Stimulated activated naive CD8-positive, alpha-beta T cell treated with anti-CD3 and anti-CD28 coated beads, Interleukin-15, amount 100 ng/mL, for 72 hours (primary cell): Measurements from ENCODE around the gene NFIA.

ENCODE experiments used
- ATAC-seq: fragments of 150-1000 bp; cut with Tn5 transposase; 2 replicates; pipeline ENCODE4 v1.10.0; 2021; ENCODE audit warnings: mild to moderate bottlenecking, moderate library complexity
- DNase-seq, 2 donors: peaks; one replicate each; pipeline ENCODE4 v3.0.0; 2021 to 2022
- H3K27ac Mint-ChIP-seq, 2 donors: one replicate each; pipeline ENCODE4 v1.8.0; 2022; ENCODE audit warnings: mild to moderate bottlenecking in 2 of 2, mixed read lengths in 2 of 2, moderate library complexity in 2 of 2
- H3K27me3 Mint-ChIP-seq: one replicate; pipeline ENCODE4 v1.8.0; 2022; ENCODE audit warnings: mixed read lengths
- H3K4me1 Mint-ChIP-seq: one replicate; pipeline ENCODE4 v1.8.0; 2022; ENCODE audit warnings: mild to moderate bottlenecking, mixed read lengths
- H3K4me3 Mint-ChIP-seq, 2 donors: one replicate each; pipeline ENCODE4 v1.8.0; 2022; ENCODE audit warnings: mild to moderate bottlenecking in 2 of 2, mixed read lengths in 2 of 2, moderate library complexity in 1 of 2
- H3K9me3 Mint-ChIP-seq, 2 donors: one replicate each; pipeline ENCODE4 v1.8.0; 2022; ENCODE audit warnings: mixed read lengths in 2 of 2

Gene NFIA

DNA sequence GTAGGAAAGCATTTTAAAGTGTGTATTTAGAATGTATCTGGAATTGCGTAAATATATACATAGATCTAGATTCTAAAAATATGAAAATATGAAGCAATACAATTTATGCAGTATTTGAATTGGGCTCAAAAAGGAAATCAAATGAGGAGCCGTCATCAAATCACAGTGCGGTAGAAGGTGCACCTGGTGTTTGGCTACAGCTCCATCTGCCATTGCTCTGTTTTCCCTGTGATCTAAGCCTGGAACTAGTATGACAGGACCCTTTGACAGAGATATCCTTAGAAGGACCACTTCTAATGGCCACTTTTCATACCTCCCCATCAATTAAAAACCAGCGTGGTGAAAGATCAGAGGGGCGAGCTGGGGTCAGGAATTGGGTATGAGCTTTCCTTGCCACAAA, 202.6 kb downstream of the NFIA start:
- Mint-ChIP-seq H3K4me3 (no peak overlapping the region), H3K27ac (no peak overlapping the region), H3K9me3 (no peaks in the 10 kb centered on the region), H3K4me1 (peaks cover 3% of the 10 kb centered on the region), H3K27me3 (no peaks in the 10 kb centered on the region)
- ATAC-seq (no peak), DNase-seq (no peak)

DNA sequence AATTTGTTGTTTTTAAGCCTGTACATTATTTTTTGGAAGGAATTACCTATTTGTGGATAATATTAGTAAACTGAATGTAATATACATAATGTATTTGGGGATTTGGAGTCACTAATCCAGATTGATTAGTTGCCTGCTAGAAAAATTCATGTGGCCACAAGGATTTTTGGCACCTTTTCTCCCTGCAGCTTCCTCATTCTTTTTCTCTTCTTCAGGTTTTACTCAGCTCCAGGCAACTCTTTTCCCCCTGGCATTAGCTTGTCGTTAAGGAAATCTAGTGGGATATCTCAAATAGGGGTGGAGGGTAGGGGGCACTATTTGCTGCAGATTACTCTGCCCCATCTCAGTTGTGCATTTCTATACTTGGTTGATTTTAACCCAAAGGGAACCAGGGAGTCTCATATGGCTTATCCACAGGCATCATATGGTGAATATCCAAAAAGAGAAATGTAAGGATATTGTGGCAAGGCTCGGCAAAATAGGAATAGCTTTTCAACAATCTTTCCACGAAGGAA, 203.1 kb downstream of the NFIA start:
- Mint-ChIP-seq H3K4me1 (no peaks in the 10 kb centered on the region), H3K27ac (no peak overlapping the region), H3K27me3 (no peaks in the 10 kb centered on the region), H3K9me3 (no peaks in the 10 kb centered on the region), H3K4me3 (no peak overlapping the region)
- no peak for ATAC-seq
- DNase-seq: no peak

DNA sequence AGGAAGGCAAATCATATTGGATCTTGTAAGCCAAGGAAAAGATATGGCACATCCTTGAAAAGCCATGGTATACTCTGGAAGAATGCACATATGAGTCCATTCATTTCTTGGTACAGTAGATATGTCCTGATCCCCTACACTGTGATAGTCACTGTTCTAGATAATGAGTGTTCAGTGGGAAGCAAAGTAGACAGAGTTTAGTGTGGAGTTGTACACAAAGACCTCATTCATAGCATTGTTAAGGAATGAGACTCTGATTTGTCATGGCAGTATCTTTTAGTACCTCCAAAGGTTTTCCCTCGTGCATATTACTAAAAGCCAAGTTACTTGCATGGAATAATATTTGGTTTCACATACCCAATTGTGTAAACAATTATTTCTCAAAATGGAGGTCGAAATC, 204.7 kb downstream of the NFIA start:
- H3K27ac Mint-ChIP-seq: no peak overlapping the region
- H3K9me3 Mint-ChIP-seq: no peaks in the 10 kb centered on the region
- H3K27me3 Mint-ChIP-seq: no peaks in the 10 kb centered on the region
- ATAC-seq (no peak), DNase-seq (no peak)
- no peak overlapping the region for H3K4me3 Mint-ChIP-seq
- H3K4me1 Mint-ChIP-seq: no peaks in the 10 kb centered on the region

- H3K9me3 Mint-ChIP-seq: no peaks in the 10 kb centered on the region
- ATAC-seq: no peak
- H3K27me3 Mint-ChIP-seq: no peaks in the 10 kb centered on the region
- no peaks in the 10 kb centered on the region for H3K4me1 Mint-ChIP-seq
- H3K4me3 Mint-ChIP-seq: no peak overlapping the region
- H3K27ac Mint-ChIP-seq: no peak overlapping the region
- no peak for DNase-seq
These were observed 205.4 kb downstream of the NFIA start for GRCh38 chr1:61287734-61288133.

GRCh38 chr1:61289232-61290098, 207.1 kb downstream of the NFIA start:
- H3K4me3 Mint-ChIP-seq: no peak overlapping the region
- no peaks in the 10 kb centered on the region for H3K9me3 Mint-ChIP-seq
- H3K4me1 Mint-ChIP-seq: no peaks in the 10 kb centered on the region
- DNase-seq (no peak), ATAC-seq (no peak)
- H3K27ac Mint-ChIP-seq: no peak overlapping the region
- no peaks in the 10 kb centered on the region for H3K27me3 Mint-ChIP-seq

- DNase-seq: no peak
- Mint-ChIP-seq H3K27me3 (no peaks in the 10 kb centered on the region), H3K9me3 (no peaks in the 10 kb centered on the region), H3K4me1 (no peaks in the 10 kb centered on the region), H3K27ac (no peak overlapping the region), H3K4me3 (no peak overlapping the region)
- no peak for ATAC-seq
These were observed 208.2 kb downstream of the NFIA start for GRCh38 chr1:61290525-61290924.

DNA sequence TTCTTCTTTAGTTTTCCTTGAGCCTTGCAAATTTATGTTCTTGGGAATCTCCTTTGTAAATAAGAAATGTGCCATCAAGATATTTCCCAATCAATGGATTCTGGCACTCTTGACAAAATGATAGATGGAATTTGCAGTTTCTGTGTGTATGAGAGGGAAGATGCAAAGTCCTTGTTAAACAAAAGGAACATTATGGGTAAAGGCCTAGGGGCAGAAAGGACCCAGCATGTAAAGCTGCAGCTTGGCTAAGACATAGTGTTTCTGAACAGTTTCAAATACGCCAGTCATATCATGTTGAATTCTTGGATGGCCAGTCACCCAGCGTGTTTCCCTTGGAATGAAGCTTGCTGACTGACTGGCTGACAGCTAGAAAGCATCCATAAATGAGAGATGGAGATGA, 210.8 kb downstream of the NFIA start:
- Mint-ChIP-seq H3K27me3 (no peaks in the 10 kb centered on the region), H3K4me3 (no peak overlapping the region), H3K9me3 (peaks cover 10 to 11% of the 10 kb centered on the region in 2 donors), H3K27ac (no peak overlapping the region), H3K4me1 (peaks cover 17% of the 10 kb centered on the region)
- no peak for DNase-seq
- ATAC-seq: no peak

GRCh38 chr1:61293986-61294504, 211.7 kb downstream of the NFIA start:
- Mint-ChIP-seq H3K27ac (no peak overlapping the region), H3K4me3 (no peak overlapping the region), H3K9me3 (peaks cover 10 to 12% of the 10 kb centered on the region in 2 donors), H3K4me1 (peaks cover 17% of the 10 kb centered on the region), H3K27me3 (no peaks in the 10 kb centered on the region)
- ATAC-seq (no peak), DNase-seq (no peak)

GRCh38 chr1:61294930-61295329, 212.6 kb downstream of the NFIA start:
- ATAC-seq (no peak), DNase-seq (no peak)
- no peaks in the 10 kb centered on the region for H3K27me3 Mint-ChIP-seq
- H3K4me1 Mint-ChIP-seq: peaks cover 17% of the 10 kb centered on the region
- no peak overlapping the region for H3K27ac Mint-ChIP-seq
- no peak overlapping the region for H3K4me3 Mint-ChIP-seq
- peaks cover 10 to 12% of the 10 kb centered on the region in 2 donors for H3K9me3 Mint-ChIP-seq

GRCh38 chr1:61295818-61296537, 213.6 kb downstream of the NFIA start:
- no peaks in the 10 kb centered on the region for H3K27me3 Mint-ChIP-seq
- H3K4me1 Mint-ChIP-seq: peaks cover 17% of the 10 kb centered on the region
- DNase-seq: no peak
- no peak overlapping the region for H3K4me3 Mint-ChIP-seq
- peaks cover 10 to 12% of the 10 kb centered on the region in 2 donors for H3K9me3 Mint-ChIP-seq
- no peak for ATAC-seq
- no peak overlapping the region for H3K27ac Mint-ChIP-seq

GRCh38 chr1:61297887-61298286, 215.5 kb downstream of the NFIA start:
- H3K27ac Mint-ChIP-seq: no peak overlapping the region
- no peak for DNase-seq
- ATAC-seq: no peak

GRCh38 chr1:61299463-61299862, 217.1 kb downstream of the NFIA start:
- peaks cover 10 to 12% of the 10 kb centered on the region in 2 donors for H3K9me3 Mint-ChIP-seq
- no peak for ATAC-seq
- H3K4me1 Mint-ChIP-seq: peaks cover 42% of the 10 kb centered on the region
- no peak overlapping the region for H3K4me3 Mint-ChIP-seq
- H3K27ac Mint-ChIP-seq: no peak overlapping the region
- DNase-seq: no peak
- H3K27me3 Mint-ChIP-seq: no peaks in the 10 kb centered on the region

More at GRCh38 chr1:61297887-61298286, 215.5 kb downstream of the NFIA start:
- no peaks in the 10 kb centered on the region for H3K27me3 Mint-ChIP-seq
- no peak overlapping the region for H3K4me3 Mint-ChIP-seq
- H3K4me1 Mint-ChIP-seq: peaks cover 31% of the 10 kb centered on the region
- peaks cover 10 to 12% of the 10 kb centered on the region in 2 donors for H3K9me3 Mint-ChIP-seq

- ATAC-seq (no peak), DNase-seq (no peak)
- H3K4me3 Mint-ChIP-seq: peak overlapping the region in 1 of 2 donors; percentile 28
- peak overlapping the region in 1 of 2 donors; percentile 87 for H3K27ac Mint-ChIP-seq
- H3K27me3 Mint-ChIP-seq: no peaks in the 10 kb centered on the region
- peaks cover 40% of the 10 kb centered on the region for H3K4me1 Mint-ChIP-seq
- H3K9me3 Mint-ChIP-seq: peaks cover 10 to 12% of the 10 kb centered on the region in 2 donors
These were observed 218.5 kb downstream of the NFIA start for GRCh38 chr1:61300899-61301298.

DNA sequence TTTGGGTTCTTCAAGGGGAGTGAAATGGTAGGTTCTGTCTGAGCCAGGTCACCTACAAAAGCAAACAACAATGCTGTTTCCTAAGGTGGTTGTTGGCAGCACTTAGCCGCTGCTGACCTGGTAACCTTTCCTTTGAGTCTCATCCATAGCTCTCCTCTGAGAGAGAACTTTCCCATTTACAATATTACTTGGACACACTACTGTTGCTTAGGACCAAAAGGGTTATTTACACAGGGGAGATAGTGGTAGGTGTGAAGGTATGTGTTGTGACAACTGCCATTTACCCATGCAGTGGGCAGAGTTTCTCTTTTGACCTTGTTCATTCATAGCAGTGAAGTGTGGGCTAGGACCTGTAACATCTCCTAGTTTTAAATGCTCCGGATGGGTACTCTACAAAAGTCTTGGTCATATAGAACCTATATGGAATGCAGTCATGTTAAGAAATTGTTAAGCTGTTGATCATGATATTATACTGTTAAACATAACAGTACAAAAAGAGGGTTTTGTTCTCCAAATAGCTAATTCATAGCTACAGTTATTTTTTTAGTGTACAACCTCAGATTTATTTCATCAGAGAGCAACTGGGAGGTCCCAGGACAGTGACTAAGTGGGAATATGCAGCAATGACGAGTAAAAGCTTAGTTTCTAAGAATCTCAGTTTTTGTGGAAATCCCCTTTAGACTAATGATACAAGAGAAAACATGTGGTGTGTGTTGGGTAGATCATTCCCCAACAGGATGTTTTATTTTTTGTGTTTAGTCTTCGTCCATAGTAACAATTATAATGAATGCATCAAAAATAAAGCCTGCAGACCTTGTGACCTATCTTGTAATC, 219.7 kb downstream of the NFIA start:
- Mint-ChIP-seq H3K4me1 (peaks cover 41% of the 10 kb centered on the region), H3K4me3 (peak overlapping the region; percentile 40 to 51), H3K9me3 (peaks cover 10 to 12% of the 10 kb centered on the region in 2 donors), H3K27ac (peak overlapping the region; percentile 74 to 87), H3K27me3 (no peaks in the 10 kb centered on the region)
- DNase-seq (peak; percentile 13 to 52), ATAC-seq (peak; percentile 96)
